SK-N-SH (cell line): ENCODE data around the gene CCDC57. TPM values are rescaled to one million over a fixed set of nuclear protein-coding genes. Genes with fewer than 3 reads are reported as not detected.

Source experiments
- CTCF ChIA-PET: fragments of 300-600, 350-600 bp; formaldehyde crosslinking; extraction: SDS; loops from one replicate; lab custom pipeline; 2021; lab: Yijun Ruan, JAX
- POLR2A ChIA-PET: fragments of 350-600 bp; sonication (Branson Sonifier 250); formaldehyde crosslinking; extraction: SDS; loops from one replicate; lab custom pipeline; 2020; ENCODE audit warnings: antibody characterized with exemption, inconsistent platforms; lab: Yijun Ruan, JAX
- DNase-seq: peaks from one replicate; pipeline ENCODE4 v3.0.0; 2012
- H2AFZ ChIP-seq: fragments of 200-600 bp; sonication (generic); 2 replicates; pipeline ENCODE4 v1.8.1; 2016; ENCODE audit warnings: antibody characterized with exemption, mild to moderate bottlenecking, low read depth
- H3F3A ChIP-seq: fragments of 200-600 bp; sonication (generic); replicated peaks from 2 replicates; pipeline ENCODE3; 2016; ENCODE audit warnings: antibody characterized with exemption, mild to moderate bottlenecking; ENCODE audit not compliant: insufficient read depth
- H3K27ac ChIP-seq, 2 experiments: fragments of 200-500 bp in 1 of 2; fragments of 200-600 bp in 1 of 2; sonication (Bioruptor generic) in 1 of 2; sonication (generic), shearing (Covaris generic) in 1 of 2; 2 replicates each; pipeline versions ENCODE4 v1.5.1 to v1.6.1; 2014 to 2016; ENCODE audit warnings: low read depth in 2 of 2, inconsistent platforms in 1 of 2, low read length in 1 of 2, mild to moderate bottlenecking in 1 of 2, mixed read lengths in 1 of 2
- H3K27me3 ChIP-seq: fragments of 200-600 bp; sonication (generic), shearing (Covaris generic); 2 replicates; pipeline ENCODE4 v1.6.1; 2016; ENCODE audit warnings: mixed run types; ENCODE audit not compliant: insufficient read depth
- H3K36me3 ChIP-seq, 2 experiments: fragments of 200-500 bp in 1 of 2; fragments of 200-600 bp in 1 of 2; sonication (Bioruptor generic) in 1 of 2; sonication (generic) in 1 of 2; replicated peaks in 1 of 2; 2 replicates each; pipeline versions ENCODE3 to v1.5.1; 2014 to 2016; ENCODE audit warnings: low read length in 1 of 2, mild to moderate bottlenecking in 1 of 2; ENCODE audit not compliant: insufficient read depth in 2 of 2, control insufficient read depth in 1 of 2
- H3K4me1 ChIP-seq, 2 experiments: fragments of 200-500 bp in 1 of 2; fragments of 200-600 bp in 1 of 2; sonication (Bioruptor generic) in 1 of 2; sonication (generic), shearing (Covaris generic) in 1 of 2; 2 replicates each; pipeline versions ENCODE4 v1.5.1 to v1.6.1; 2014 to 2016; ENCODE audit warnings: low read depth in 1 of 2, low read length in 1 of 2, mixed run types in 1 of 2; ENCODE audit not compliant: insufficient read depth in 2 of 2, control insufficient read depth in 1 of 2
- H3K4me2 ChIP-seq: fragments of 200-600 bp; sonication (generic), shearing (Covaris generic); 2 replicates; pipeline ENCODE4 v1.6.1; 2017; ENCODE audit warnings: mixed run types
- H3K4me3 ChIP-seq, 2 experiments: fragments of 200-500 bp in 1 of 2; fragments of 200-600 bp in 1 of 2; sonication (Bioruptor generic) in 1 of 2; sonication (generic), shearing (Covaris generic) in 1 of 2; 2 replicates each; pipeline versions ENCODE4 v1.5.1 to v1.8.1; 2014 to 2016; ENCODE audit warnings: low read depth in 2 of 2, inconsistent platforms in 1 of 2, low read length in 1 of 2, mild to moderate bottlenecking in 1 of 2, mixed read lengths in 1 of 2, moderate library complexity in 1 of 2
- H3K79me2 ChIP-seq: fragments of 200-600 bp; sonication (generic); 2 replicates; pipeline ENCODE4 v1.8.1; 2017; ENCODE audit warnings: mild to moderate bottlenecking; ENCODE audit not compliant: insufficient read depth
- H3K9ac ChIP-seq: fragments of 200-600 bp; sonication (generic); 2 replicates; pipeline ENCODE4 v1.6.1; 2017; ENCODE audit warnings: mixed run types
- H3K9me2 ChIP-seq: fragments of 200-600 bp; sonication (generic); 2 replicates; pipeline ENCODE4 v1.6.1; 2017; ENCODE audit warnings: mixed run types
- H3K9me3 ChIP-seq: fragments of 200-600 bp; sonication (generic); 2 replicates; pipeline ENCODE4 v1.6.1; 2017; ENCODE audit warnings: mixed run types, mild to moderate bottlenecking, moderate library complexity
- H4K20me1 ChIP-seq: fragments of 200-600 bp; sonication (generic); 2 replicates; pipeline ENCODE4 v1.6.1; 2017; ENCODE audit warnings: mild to moderate bottlenecking, mixed run types; ENCODE audit not compliant: insufficient read depth
- ELF1 ChIP-seq: IDR thresholded peaks from 2 replicates; pipeline ENCODE4 v1.4.0; 2012
- EP300 ChIP-seq, 2 experiments: IDR thresholded peaks; 2 replicates each; pipeline versions ENCODE4 v1.4.0 to v1.6.1; 2012; ENCODE audit warnings: borderline replicate concordance in 1 of 2, low read depth in 1 of 2, low read length in 1 of 2
- EZH2phosphoT487 ChIP-seq: fragments of 200-600 bp; sonication (generic); IDR thresholded peaks from 2 replicates; pipeline ENCODE4 v1.6.1; 2017; ENCODE audit warnings: low read depth, mixed run types, mild to moderate bottlenecking, antibody characterized with exemption, moderate library complexity, borderline replicate concordance
- FOXJ3 ChIP-seq: sonication (generic); formaldehyde crosslinking; IDR thresholded peaks from 2 replicates; pipeline ENCODE4 v1.5.1; 2020; ENCODE audit warnings: mild to moderate bottlenecking, missing genetic modification reagents
- FOXM1 ChIP-seq: IDR thresholded peaks from 2 replicates; pipeline ENCODE4 v1.4.0; 2012; ENCODE audit warnings: low read depth, mild to moderate bottlenecking
- MXI1 ChIP-seq: IDR thresholded peaks from 2 replicates; pipeline ENCODE4 v1.6.1; 2012; ENCODE audit warnings: mild to moderate bottlenecking, low read depth, low read length, improper control_type of control experiment
- NRF1 ChIP-seq: IDR thresholded peaks from 2 replicates; pipeline ENCODE4 v1.6.1; 2012; ENCODE audit warnings: low read depth, mild to moderate bottlenecking, low read length
- POLR2AphosphoS5 ChIP-seq: IDR thresholded peaks from 2 replicates; pipeline ENCODE4 v1.6.1; 2012; ENCODE audit warnings: low read depth, low read length
- RAD21 ChIP-seq: IDR thresholded peaks from 2 replicates; pipeline ENCODE4 v1.6.1; 2012; ENCODE audit warnings: mild to moderate bottlenecking, low read length
- RFX5 ChIP-seq: IDR thresholded peaks from 2 replicates; pipeline ENCODE4 v1.6.1; 2012; ENCODE audit warnings: mild to moderate bottlenecking, improper control_type of control experiment, low read length
- RXRA ChIP-seq: IDR thresholded peaks from 2 replicates; pipeline ENCODE4 v1.4.0; 2012; ENCODE audit warnings: low read depth, mild to moderate bottlenecking, borderline replicate concordance
- SIN3A ChIP-seq: IDR thresholded peaks from 2 replicates; pipeline ENCODE4 v1.6.1; 2012; ENCODE audit warnings: low read depth, mild to moderate bottlenecking, low read length, moderate library complexity, borderline replicate concordance
- SMC3 ChIP-seq: IDR thresholded peaks from 2 replicates; pipeline ENCODE4 v1.6.1; 2012; ENCODE audit warnings: low read depth, low read length, improper control_type of control experiment
- TAF1 ChIP-seq: IDR thresholded peaks from 2 replicates; pipeline ENCODE4 v1.6.1; 2012; ENCODE audit warnings: low read depth, mild to moderate bottlenecking, low read length, moderate library complexity, borderline replicate concordance
- TEAD4 ChIP-seq: IDR thresholded peaks from 2 replicates; pipeline ENCODE4 v1.4.0; 2012; ENCODE audit warnings: mild to moderate bottlenecking, borderline replicate concordance; ENCODE audit not compliant: insufficient read depth
- YY1 ChIP-seq: IDR thresholded peaks from 2 replicates; pipeline ENCODE4 v1.4.0; 2012; ENCODE audit warnings: low read depth, mild to moderate bottlenecking
- WGBS: methylation state at CpG from one replicate; pipeline ENCODE4 v1.1.6; 2017; ENCODE audit warnings: low lambda C conversion rate; 5-methylcytosine and 5-hydroxymethylcytosine counted together
- polyA plus RNA-seq, 3 experiments: library from polyadenylated mRNA; depleted of rRNA; stranded (reverse); fragments of >200 nt; gene quantifications; 2 replicates each; pipeline ENCODE4 v1.2.3, GENCODE V29; 2012
- TF ChIP-seq, protein P1 (sequence below): IDR thresholded peaks from 2 replicates; pipeline ENCODE4 v1.4.0; 2012; ENCODE audit warnings: low read depth, borderline replicate concordance
- TF ChIP-seq, protein P2 (sequence below): IDR thresholded peaks from 2 replicates; pipeline ENCODE4 v1.4.0; 2012; ENCODE audit warnings: low read depth
- TF ChIP-seq, protein P3 (sequence below): IDR thresholded peaks from 2 replicates; pipeline ENCODE4; 2012
- TF ChIP-seq, protein P4 (sequence below): IDR thresholded peaks from 2 replicates; pipeline ENCODE4 v1.6.1; 2012; ENCODE audit warnings: mild to moderate bottlenecking, low read depth, low read length, moderate library complexity
- TF ChIP-seq, protein P5 (sequence below): IDR thresholded peaks from 2 replicates; pipeline ENCODE4 v1.4.0; 2012; ENCODE audit warnings: low read depth, borderline replicate concordance

CCDC57 gene
- polyA plus RNA-seq, 1 of the 3 experiments (the other 2 are of a cell fraction): 68.6 TPM

DNA sequence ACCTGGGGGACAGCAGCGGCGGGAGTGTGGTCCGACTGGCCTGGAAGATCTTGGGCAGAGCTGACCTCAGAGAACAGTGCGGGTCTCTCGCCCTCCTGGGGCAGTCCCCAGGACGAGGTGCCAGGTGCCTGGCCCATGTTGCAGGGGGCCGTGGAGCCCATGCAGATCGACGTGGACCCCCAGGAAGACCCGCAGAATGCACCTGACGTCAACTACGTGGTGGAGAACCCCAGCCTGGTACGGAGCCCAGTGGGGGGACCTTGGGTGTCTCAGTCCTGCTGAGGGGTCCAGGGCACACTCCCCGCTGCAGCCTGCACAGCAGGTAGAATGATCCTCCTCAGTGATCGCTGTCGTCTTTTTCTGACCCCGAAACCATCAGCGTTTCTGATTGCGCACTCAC lies 159.5 kb downstream of the CCDC57 start (continued):
- TF ChIP-seq, protein P1, sequence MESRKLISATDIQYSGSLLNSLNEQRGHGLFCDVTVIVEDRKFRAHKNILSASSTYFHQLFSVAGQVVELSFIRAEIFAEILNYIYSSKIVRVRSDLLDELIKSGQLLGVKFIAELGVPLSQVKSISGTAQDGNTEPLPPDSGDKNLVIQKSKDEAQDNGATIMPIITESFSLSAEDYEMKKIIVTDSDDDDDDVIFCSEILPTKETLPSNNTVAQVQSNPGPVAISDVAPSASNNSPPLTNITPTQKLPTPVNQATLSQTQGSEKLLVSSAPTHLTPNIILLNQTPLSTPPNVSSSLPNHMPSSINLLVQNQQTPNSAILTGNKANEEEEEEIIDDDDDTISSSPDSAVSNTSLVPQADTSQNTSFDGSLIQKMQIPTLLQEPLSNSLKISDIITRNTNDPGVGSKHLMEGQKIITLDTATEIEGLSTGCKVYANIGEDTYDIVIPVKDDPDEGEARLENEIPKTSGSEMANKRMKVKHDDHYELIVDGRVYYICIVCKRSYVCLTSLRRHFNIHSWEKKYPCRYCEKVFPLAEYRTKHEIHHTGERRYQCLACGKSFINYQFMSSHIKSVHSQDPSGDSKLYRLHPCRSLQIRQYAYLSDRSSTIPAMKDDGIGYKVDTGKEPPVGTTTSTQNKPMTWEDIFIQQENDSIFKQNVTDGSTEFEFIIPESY: no peak
- TF ChIP-seq ELF1 (no peak), RXRA (no peak), FOXJ3 (CRISPR knock-in tag) (no peak)
- TF ChIP-seq, all 33 proteins: peak for 0

DNA sequence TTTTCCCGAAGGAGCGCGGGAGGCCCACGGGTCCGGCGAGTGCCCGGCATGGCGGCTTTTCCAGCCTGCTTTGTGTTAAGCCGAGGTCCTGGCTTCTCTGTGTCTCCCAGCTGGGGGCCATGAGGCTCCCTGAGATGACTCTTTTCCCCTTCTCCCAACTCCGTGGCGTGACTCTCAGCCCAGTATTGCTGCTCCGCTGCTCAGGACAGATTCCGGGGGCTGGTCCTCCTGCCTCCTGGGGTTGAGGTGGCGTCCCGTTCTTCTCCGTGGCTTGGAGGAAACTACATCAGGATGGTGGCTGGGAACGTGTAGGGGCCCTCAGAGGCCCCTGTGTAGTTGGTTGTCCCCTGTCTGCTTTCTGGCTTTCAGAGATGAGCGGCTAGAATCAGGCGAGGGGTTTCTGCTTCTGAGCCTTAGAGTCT lies 160.0 kb downstream of the CCDC57 start:
- Histone ChIP-seq H3F3A (peaks cover 9% of the 10 kb centered on the region), H3K79me2 (peaks cover 49% of the 10 kb centered on the region), H4K20me1 (peaks cover 14% of the 10 kb centered on the region; the same call in 1 of the 2 replicates), H3K9me3 (no peaks in the 10 kb centered on the region), H2AFZ (no peak overlapping the region), H3K9me2 (no peaks in the 10 kb centered on the region), H3K27me3 (no peaks in the 10 kb centered on the region), H3K4me1 (peaks cover 0 to 25% of the 10 kb centered on the region in 2 experiments; a peak in 2 of 4 replicates), H3K27ac (no peak overlapping the region), H3K4me3 (peak overlapping the region; percentile 99 to 100), H3K4me2 (peak overlapping the region; percentile 100), H3K36me3 (peaks cover 32 to 70% of the 10 kb centered on the region in 2 experiments), H3K9ac (peak overlapping the region; percentile 95)
- DNase-seq: no peak
- ChIA-PET CTCF (interaction anchor here (0.9 to 5.1 kb wide), 8 partner anchors 11 to 183 kb away, joined by 3 to 45 read pairs (median 4); partner anchors contain the start of genes DCXR and FASN), POLR2A (interaction anchor here (0.6 to 0.8 kb wide), 2 partner anchors 13 to 15 kb away, joined by 3 read pairs; partner anchors contain the start of genes DCXR and DUS1L)
- WGBS: 10% methylated on average over 14 of the region's 19 CpGs
- TF ChIP-seq RXRA (no peak), FOXM1 (no peak), RAD21 (no peak), ELF1 (no peak), TAF1 (no peak), POLR2AphosphoS5 (no peak), NRF1 (no peak), SMC3 (no peak), RFX5 (no peak), FOXJ3 (CRISPR knock-in tag) (no peak), MXI1 (no peak), EP300 (IDR thresholded peaks at IDR 0.05; ENCODE audit: borderline replicate concordance in 1 of 2, low read depth in 1 of 2, low read length in 1 of 2) (no peak), EZH2phosphoT487 (no peak), SIN3A (no peak), TEAD4 (no peak), YY1 (no peak)
- TF ChIP-seq, protein P2, sequence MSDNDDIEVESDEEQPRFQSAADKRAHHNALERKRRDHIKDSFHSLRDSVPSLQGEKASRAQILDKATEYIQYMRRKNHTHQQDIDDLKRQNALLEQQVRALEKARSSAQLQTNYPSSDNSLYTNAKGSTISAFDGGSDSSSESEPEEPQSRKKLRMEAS: no peak
- TF ChIP-seq, protein P3, sequence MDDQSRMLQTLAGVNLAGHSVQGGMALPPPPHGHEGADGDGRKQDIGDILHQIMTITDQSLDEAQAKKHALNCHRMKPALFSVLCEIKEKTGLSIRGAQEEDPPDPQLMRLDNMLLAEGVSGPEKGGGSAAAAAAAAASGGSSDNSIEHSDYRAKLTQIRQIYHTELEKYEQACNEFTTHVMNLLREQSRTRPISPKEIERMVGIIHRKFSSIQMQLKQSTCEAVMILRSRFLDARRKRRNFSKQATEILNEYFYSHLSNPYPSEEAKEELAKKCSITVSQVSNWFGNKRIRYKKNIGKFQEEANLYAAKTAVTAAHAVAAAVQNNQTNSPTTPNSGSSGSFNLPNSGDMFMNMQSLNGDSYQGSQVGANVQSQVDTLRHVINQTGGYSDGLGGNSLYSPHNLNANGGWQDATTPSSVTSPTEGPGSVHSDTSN: no peak
- TF ChIP-seq, protein P4, sequence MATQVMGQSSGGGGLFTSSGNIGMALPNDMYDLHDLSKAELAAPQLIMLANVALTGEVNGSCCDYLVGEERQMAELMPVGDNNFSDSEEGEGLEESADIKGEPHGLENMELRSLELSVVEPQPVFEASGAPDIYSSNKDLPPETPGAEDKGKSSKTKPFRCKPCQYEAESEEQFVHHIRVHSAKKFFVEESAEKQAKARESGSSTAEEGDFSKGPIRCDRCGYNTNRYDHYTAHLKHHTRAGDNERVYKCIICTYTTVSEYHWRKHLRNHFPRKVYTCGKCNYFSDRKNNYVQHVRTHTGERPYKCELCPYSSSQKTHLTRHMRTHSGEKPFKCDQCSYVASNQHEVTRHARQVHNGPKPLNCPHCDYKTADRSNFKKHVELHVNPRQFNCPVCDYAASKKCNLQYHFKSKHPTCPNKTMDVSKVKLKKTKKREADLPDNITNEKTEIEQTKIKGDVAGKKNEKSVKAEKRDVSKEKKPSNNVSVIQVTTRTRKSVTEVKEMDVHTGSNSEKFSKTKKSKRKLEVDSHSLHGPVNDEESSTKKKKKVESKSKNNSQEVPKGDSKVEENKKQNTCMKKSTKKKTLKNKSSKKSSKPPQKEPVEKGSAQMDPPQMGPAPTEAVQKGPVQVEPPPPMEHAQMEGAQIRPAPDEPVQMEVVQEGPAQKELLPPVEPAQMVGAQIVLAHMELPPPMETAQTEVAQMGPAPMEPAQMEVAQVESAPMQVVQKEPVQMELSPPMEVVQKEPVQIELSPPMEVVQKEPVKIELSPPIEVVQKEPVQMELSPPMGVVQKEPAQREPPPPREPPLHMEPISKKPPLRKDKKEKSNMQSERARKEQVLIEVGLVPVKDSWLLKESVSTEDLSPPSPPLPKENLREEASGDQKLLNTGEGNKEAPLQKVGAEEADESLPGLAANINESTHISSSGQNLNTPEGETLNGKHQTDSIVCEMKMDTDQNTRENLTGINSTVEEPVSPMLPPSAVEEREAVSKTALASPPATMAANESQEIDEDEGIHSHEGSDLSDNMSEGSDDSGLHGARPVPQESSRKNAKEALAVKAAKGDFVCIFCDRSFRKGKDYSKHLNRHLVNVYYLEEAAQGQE: no peak
- TF ChIP-seq, protein P5, sequence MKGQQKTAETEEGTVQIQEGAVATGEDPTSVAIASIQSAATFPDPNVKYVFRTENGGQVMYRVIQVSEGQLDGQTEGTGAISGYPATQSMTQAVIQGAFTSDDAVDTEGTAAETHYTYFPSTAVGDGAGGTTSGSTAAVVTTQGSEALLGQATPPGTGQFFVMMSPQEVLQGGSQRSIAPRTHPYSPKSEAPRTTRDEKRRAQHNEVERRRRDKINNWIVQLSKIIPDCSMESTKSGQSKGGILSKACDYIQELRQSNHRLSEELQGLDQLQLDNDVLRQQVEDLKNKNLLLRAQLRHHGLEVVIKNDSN: no peak
